IgD-negative memory B cell (primary cell): ENCODE measurements around the gene MEI1. TPM values are rescaled to one million over a fixed set of nuclear protein-coding genes. Genes with fewer than 3 reads are reported as not detected.
"Not testable (repeated sequence)": the region's sequence is repeated elsewhere in the genome, so short reads cannot be mapped to it uniquely, and the experiment has no call there.

Source experiments
- H3K27ac Mint-ChIP-seq, 3 donors: one replicate each; pipeline ENCODE4 v1.8.0; 2020 to 2022; ENCODE audit warnings: mild to moderate bottlenecking in 3 of 3, mixed read lengths in 3 of 3, moderate library complexity in 1 of 3
- H3K27me3 Mint-ChIP-seq: one replicate; pipeline ENCODE4 v1.8.0; 2021; ENCODE audit warnings: mixed read lengths
- H3K36me3 Mint-ChIP-seq: one replicate; pipeline ENCODE4 v1.8.0; 2020; ENCODE audit warnings: mild to moderate bottlenecking, mixed read lengths
- H3K4me1 Mint-ChIP-seq, 3 donors: one replicate each; pipeline ENCODE4 v1.8.0; 2020 to 2022; ENCODE audit warnings: mixed read lengths in 3 of 3, mild to moderate bottlenecking in 1 of 3
- H3K4me3 Mint-ChIP-seq, 4 donors: one replicate each; pipeline ENCODE4 v1.8.0; 2020 to 2022; ENCODE audit warnings: mild to moderate bottlenecking in 4 of 4, mixed read lengths in 4 of 4, moderate library complexity in 3 of 4
- H3K9me3 Mint-ChIP-seq, 3 donors: one replicate each; pipeline ENCODE4 v1.8.0; 2020 to 2021; ENCODE audit warnings: mixed read lengths in 3 of 3, mild to moderate bottlenecking in 1 of 3
- polyA plus RNA-seq: library from polyadenylated mRNA; unstranded; fragments of 300-500 nt; fragmentation: Illumina TruSeq; gene quantifications from one replicate; pipeline ENCODE4 v1.2.3, GENCODE V29; 2021

MEI1 gene
- polyA plus RNA-seq, 1 donor from 2014 or later, result 105 TPM

DNA sequence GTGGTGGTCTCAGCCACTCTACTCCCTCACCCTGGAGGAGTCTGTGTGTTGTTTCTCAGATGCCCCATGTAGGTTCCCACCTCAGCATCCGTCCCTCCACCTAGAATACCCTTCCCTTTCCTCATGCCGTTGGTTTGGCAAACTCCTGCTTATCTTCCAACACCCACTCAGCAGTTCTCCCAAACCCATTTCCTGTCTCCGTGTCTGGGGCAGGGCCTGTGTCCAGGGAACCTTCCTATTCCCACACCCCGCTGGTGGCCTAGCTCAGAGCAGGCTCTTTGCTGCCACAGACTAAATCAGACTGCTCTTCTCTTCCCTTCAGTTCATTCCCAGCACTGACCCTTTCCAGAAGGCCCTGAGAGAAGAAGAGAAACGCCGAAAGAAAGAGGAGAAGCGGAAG is 126.1 kb downstream of the MEI1 start:
- H3K9me3 Mint-ChIP-seq, result no peaks in the 10 kb centered on the region
- H3K27ac Mint-ChIP-seq, result peak overlapping the region; percentile 57 to 71 (median 68)
- H3K27me3 Mint-ChIP-seq, result no peaks in the 10 kb centered on the region
- peaks cover 3 to 15% (median 9%) of the 10 kb centered on the region in 3 donors for H3K4me1 Mint-ChIP-seq
- H3K36me3 Mint-ChIP-seq, result peaks cover 8% of the 10 kb centered on the region
- no peak overlapping the region for H3K4me3 Mint-ChIP-seq

DNA sequence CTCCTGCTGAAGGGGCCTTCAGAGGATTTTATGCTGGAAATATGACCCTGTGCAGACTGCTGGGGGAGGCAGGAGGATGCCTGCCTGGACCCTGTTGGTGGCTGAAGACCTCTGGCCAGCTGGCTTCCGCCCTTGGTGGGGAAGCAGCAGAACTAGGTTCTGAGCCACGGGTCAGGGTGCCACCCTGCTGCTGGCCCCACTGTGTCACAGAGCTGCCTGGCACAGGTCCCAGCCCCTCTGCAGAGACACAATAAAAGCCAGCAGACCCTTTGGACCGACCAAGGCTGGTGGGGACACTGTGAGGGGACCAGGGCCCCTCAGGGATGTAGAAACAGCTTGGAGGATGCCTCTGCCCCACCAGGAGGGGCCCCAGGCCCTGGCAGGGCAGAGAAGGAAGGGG is 126.7 kb downstream of the MEI1 start:
- H3K4me1 Mint-ChIP-seq, result peaks cover 3 to 15% (median 7%) of the 10 kb centered on the region in 3 donors
- no peak overlapping the region for H3K4me3 Mint-ChIP-seq
- H3K27ac Mint-ChIP-seq, result peak overlapping the region in 1 of 3 donors; percentile 35
- peaks cover 8% of the 10 kb centered on the region for H3K36me3 Mint-ChIP-seq
- H3K27me3 Mint-ChIP-seq, result no peaks in the 10 kb centered on the region
- H3K9me3 Mint-ChIP-seq, result no peaks in the 10 kb centered on the region

DNA sequence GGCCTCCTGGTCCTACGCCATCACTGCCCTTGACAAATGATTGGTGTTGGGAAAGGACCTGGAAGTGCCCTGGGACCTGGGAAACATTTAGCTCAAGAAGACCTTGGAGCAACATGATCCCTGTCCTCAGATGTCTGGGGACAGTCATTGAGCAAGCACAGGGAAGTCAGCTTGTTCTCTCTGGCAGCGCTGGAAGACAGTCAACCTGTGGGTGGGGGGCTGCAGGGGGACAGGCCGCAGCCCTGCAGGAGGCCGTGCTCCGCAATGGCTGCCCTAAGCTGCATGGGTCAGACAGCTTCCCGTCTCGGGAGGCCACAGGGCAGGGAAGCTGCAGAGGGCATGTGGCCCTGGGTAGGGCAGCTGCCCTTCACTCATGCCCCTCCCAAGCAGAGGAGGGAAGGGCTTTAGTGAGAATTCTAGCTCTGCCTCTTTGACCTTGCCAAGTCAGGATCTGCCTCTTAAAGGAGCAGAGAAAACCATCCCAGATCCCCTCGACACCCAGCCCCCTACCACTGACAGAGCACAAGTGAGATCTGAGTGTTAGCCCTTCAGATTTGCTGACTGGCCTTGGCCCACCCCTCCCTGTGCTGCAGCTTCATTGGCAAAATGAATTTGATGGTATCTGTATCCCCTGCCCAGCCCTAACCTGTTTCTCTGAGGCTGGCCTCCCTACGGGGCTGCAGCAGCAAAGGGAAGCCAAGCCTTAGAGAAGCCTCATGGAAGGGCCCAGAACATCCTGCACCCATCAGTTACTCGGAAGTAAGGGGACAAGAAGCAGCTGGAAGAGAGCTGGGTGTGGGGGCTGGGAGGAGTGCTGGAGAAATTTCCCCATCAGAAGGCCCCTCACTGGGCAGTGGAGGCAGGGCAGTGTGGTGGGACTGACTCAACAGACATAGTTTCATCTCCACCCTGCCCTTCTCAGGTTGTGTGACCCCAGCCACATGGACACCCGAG is 127.4 kb downstream of the MEI1 start:
- H3K4me1 Mint-ChIP-seq, result peaks cover 8 to 15% (median 11%) of the 10 kb centered on the region in 3 donors
- peaks cover 8% of the 10 kb centered on the region for H3K36me3 Mint-ChIP-seq
- H3K27me3 Mint-ChIP-seq, result no peaks in the 10 kb centered on the region
- H3K4me3 Mint-ChIP-seq, result peak overlapping the region in 1 of 4 donors; percentile 11
- peak overlapping the region; percentile 19 to 86 (median 69) for H3K27ac Mint-ChIP-seq
- no peaks in the 10 kb centered on the region for H3K9me3 Mint-ChIP-seq

DNA sequence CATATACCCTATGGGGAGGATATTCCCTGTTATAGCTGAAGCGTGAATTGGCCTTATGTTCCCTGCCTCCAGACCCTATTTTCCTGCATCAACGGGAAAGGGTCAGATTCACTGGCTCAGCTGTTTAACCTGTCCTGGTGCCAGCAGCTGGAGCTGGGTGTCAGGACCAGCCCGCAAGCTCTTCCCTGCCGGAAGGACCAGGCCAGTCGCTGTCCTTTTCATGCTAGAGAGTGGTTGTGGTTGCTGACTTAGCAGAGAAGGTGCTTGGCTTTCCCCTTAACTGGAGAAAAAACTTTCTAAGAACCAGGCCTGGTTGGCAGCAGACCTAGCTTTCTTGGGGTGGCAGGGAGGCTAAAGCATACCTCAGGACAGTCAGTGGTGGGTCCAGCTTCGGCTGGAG is 128.4 kb downstream of the MEI1 start:
- Mint-ChIP-seq H3K27ac (peak overlapping the region; percentile 19 to 80 (median 78)), H3K4me3 (no peak overlapping the region), H3K9me3 (no peaks in the 10 kb centered on the region), H3K36me3 (peaks cover 8% of the 10 kb centered on the region), H3K27me3 (no peaks in the 10 kb centered on the region), H3K4me1 (peaks cover 9 to 13% (median 12%) of the 10 kb centered on the region in 3 donors)

DNA sequence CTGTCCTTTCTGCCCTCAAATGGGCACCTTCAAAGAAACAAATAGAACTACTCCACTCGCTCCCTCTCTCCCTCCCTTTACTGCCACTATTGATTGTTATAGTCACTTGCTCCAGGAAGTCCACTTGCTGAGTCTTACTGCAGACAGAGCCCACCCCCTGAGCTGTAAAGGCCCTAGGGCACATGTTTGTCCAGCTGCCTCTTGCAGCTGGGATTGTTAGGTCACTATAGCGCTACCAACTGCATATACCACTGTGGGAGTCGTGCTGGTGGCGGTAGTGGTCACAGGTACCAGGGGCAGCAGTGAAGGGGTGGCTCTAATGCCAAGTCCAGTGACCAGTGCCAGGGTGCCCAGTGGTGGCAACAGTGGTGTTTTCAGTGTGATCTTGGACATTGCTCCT is 129.2 kb downstream of the MEI1 start:
- H3K27ac Mint-ChIP-seq, result peak overlapping the region in 2 of 3 donors; percentile 19 to 20

DNA sequence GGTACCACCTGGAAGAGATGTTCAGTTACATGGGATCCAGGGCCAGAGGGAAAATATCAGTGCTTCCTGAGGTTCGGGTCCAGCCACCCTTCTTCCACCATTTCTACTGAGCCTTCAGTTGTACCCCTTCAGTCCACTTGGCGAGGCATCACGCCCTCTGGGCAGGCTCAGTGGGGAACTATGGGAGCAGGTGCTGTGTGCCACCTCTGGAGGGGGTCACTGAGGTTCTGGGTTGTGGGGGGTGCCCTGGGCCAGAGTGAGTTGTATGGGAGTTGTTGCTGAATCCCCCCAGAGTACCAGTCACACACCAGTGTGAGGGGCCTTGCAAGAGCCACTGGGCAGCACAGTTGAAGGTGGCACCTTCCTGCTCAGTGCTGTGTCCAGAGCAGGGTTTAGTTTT is 130.9 kb downstream of the MEI1 start:
- peak overlapping the region in 2 of 3 donors; percentile 93 to 97 for H3K27ac Mint-ChIP-seq
- H3K4me3 Mint-ChIP-seq, result peak overlapping the region in 2 of 4 donors; percentile 25 to 87

More for the DNA sequence above, 129.2 kb downstream of the MEI1 start:
- Mint-ChIP-seq H3K27me3 (no peaks in the 10 kb centered on the region), H3K36me3 (peaks cover 8% of the 10 kb centered on the region), H3K4me3 (no peak overlapping the region), H3K4me1 (peaks cover 7 to 9% (median 9%) of the 10 kb centered on the region in 3 donors), H3K9me3 (no peaks in the 10 kb centered on the region)

DNA sequence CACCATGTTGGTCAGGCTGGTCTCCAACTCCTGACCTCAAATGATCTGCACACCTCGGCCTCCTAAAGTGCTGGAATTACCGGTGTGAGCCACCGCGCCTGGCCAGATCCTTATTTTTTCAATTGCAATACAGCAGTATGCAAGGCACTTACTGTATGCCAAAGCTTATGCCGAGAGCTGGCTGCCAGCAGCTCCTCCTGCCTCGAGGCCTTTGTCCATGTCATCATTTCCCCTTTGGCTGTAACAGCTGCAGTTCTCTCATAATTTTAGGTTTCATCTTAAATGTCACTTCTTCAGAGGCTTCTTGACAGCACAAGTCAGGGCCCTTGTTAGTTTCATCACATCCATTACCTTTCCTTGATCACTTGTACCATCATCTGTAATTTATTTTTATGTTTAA is 132.1 kb downstream of the MEI1 start:
- H3K4me1 Mint-ChIP-seq, result peaks cover 19 to 23% (median 21%) of the 10 kb centered on the region in 3 donors
- peak overlapping the region; percentile 87 to 95 (median 94) for H3K4me3 Mint-ChIP-seq
- H3K9me3 Mint-ChIP-seq, result no peaks in the 10 kb centered on the region
- no peaks in the 10 kb centered on the region for H3K36me3 Mint-ChIP-seq
- peak overlapping the region; percentile 90 to 97 (median 93) for H3K27ac Mint-ChIP-seq
- H3K27me3 Mint-ChIP-seq, result no peaks in the 10 kb centered on the region

More for the DNA sequence above, 130.9 kb downstream of the MEI1 start:
- H3K36me3 Mint-ChIP-seq, result peaks cover 4% of the 10 kb centered on the region
- no peaks in the 10 kb centered on the region for H3K9me3 Mint-ChIP-seq
- peaks cover 16 to 21% (median 17%) of the 10 kb centered on the region in 3 donors for H3K4me1 Mint-ChIP-seq
- no peaks in the 10 kb centered on the region for H3K27me3 Mint-ChIP-seq

DNA sequence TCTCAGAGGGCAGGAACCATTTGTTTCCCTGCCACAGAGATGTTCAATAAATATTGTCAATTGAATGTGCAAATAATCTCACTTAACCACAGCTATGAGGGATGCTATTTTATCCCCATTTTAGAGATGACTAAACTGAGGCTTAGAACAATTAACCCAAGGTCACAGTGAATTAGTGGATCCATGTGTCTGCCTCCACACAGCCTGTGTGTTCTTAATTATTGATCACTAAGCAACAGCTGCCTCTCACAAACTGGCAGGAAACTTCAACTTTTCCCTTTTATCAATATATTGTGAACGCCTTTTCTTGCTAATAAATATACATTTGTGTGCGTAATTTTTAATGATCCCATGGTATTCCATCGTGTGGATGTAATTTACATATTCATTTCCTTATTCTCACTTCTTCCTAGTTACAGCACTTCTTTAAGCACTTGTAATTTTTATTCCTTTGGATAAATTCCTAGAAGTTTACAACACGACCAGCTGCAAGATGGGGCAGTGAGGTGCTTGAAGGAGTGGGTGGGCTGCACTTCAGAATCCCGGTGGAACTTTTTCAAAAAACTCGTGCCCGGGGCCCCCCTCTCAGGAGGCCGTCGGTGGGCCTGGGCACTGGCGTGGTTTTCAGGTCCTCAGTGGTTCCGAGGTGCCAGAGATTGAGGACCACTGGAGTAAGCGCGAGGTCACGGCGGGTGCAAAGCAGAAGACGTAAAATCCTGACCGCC is 132.7 kb downstream of the MEI1 start:
- Mint-ChIP-seq H3K27ac (peak overlapping the region; percentile 93 to 99 (median 97)), H3K4me1 (peaks cover 25 to 29% (median 28%) of the 10 kb centered on the region in 3 donors), H3K4me3 (peak overlapping the region; percentile 87 to 95 (median 94)), H3K27me3 (no peaks in the 10 kb centered on the region), H3K9me3 (no peaks in the 10 kb centered on the region), H3K36me3 (peaks cover 5% of the 10 kb centered on the region)

DNA sequence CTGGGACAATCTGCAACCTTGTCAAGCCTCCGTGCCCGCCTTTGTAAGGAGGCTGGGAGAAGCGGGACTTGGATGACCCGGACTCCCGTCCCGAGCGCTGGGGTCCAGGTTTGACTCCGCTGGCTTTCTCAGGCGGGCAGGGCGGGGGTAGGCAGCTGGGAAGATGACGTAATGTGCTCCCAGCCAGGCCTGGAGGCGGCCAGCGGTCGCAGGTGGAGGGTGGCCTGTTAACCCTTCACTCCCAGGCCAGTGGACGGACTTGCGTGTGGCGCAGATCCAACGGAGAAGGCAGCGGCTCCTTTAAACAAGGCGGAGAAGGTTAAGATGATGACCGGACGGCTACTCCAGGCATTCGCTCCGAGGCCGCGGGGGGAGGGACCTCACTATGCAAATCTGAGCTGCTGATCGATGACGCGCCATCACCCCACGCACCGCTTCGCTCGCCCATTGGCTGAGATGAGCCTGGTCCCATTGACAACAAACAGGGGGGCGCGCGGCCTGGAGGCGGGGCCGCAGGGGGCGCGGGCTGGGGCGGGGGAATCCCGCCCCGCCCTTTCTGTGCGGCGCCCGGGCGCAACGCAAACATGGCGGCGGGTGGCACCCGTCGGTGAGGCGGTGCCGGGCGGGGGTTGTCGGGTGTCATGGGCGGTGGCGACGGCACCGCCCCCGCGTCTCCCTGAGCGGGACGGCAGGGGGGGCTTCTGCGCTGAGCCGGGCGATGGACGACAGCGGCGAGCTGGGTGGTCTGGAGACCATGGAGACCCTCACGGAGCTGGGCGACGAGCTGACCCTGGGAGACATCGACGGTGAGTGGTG is 133.5 kb downstream of the MEI1 start, which contains the start of gene SREBF2:
Gene SREBF2, plus strand, starts transcription at position 553 of the 816 bp plus-strand sequence. Its CDS starts 166 bp downstream, at position 719.
- Mint-ChIP-seq H3K27me3 (no peaks in the 10 kb centered on the region), H3K9me3 (no peaks in the 10 kb centered on the region), H3K27ac (peak within 1 kb of the TSS; percentile 93 to 99 (median 98)), H3K36me3 (peaks cover 5% of the 10 kb centered on the region), H3K4me1 (peaks cover 25 to 29% (median 28%) of the 10 kb centered on the region in 3 donors), H3K4me3 (peak within 1 kb of the TSS; percentile 93 to 98 (median 95))

DNA sequence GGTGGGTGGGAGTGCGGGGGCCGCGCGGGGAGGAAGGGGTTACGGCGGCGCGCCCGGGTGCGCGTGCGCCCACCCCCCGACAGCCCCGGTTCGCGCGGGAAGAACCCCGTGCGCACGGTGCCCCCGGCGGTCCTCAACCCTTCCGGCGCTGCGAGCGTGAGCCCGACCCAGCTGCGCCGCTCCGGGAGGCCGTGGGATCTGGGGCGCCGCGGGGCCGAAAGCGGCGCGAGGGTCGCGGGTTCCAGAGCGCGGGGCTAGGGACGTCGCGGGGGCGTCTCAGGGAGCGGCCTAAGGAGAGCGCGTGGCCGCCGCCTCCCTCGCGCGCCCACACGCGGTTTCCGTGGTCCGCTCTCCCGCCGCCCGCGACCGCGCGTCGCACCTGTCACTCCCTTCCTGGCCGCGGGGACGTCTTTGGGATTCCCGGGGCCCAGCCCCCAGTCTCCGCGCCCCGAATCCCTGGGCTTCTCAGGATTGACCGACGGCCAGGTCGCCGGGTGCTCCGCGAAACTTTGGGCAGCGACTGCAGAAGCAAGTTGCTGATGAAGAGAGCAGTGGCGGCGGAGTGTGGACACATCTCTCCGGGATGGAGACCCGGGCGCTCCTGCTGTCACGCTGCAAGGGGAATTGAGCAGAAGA is 134.2 kb downstream of the MEI1 start:
- Mint-ChIP-seq H3K27ac (peak overlapping the region; percentile 93 to 98 (median 94)), H3K36me3 (peaks cover 5% of the 10 kb centered on the region), H3K4me3 (peak overlapping the region; percentile 93 to 98 (median 95)), H3K27me3 (no peaks in the 10 kb centered on the region), H3K9me3 (no peaks in the 10 kb centered on the region), H3K4me1 (peaks cover 30 to 35% (median 34%) of the 10 kb centered on the region in 3 donors)

DNA sequence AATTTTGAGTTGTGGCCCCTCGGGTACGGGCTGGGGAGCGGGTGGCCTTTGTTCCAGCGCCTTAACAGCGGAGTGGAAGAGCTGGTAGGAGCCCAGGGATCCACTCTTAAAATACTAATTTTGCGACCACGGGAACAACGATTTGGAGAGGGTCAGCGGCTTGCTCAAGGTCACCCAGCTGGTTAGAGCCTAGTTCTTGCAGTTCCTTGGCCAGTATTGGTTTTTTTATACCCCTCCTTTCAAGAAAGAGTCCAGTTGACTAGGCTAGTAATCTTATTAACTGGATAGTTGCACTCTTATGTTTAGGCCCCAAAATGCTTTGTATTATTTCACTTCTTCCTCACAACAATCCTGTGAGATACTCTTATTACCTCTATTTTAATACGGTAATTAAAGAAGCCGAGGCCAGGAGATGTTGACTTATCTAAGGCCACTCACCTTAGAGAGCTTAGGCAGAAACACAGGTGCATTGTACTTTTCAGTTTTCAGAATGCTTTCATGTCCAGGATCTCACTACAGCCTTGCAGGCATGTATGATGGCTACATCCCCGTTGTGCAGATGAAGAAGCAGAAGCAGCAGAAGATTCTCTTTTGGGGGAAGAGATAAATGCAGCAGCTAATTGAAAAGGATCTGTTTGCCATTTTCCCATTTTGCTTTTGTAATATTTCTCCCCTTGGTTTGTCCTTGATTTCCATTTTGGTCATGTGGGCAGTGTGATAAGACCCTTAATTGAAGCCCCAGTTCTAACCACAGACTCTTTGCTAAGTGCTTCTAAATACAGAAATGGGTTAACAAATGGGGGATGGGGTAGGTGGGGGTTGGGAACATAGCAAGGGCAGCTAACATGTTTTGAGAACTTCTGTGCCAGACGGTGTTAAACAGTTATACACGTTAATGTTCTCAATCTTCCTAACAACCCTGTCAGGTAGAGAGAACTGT is 135.0 kb downstream of the MEI1 start:
- Mint-ChIP-seq H3K4me3 (peak overlapping the region; percentile 93 to 98 (median 94)), H3K27me3 (no peaks in the 10 kb centered on the region), H3K27ac (peak overlapping the region; percentile 93 to 98 (median 94)), H3K36me3 (peaks cover 5% of the 10 kb centered on the region), H3K9me3 (no peaks in the 10 kb centered on the region), H3K4me1 (peaks cover 32 to 42% (median 37%) of the 10 kb centered on the region in 3 donors)

DNA sequence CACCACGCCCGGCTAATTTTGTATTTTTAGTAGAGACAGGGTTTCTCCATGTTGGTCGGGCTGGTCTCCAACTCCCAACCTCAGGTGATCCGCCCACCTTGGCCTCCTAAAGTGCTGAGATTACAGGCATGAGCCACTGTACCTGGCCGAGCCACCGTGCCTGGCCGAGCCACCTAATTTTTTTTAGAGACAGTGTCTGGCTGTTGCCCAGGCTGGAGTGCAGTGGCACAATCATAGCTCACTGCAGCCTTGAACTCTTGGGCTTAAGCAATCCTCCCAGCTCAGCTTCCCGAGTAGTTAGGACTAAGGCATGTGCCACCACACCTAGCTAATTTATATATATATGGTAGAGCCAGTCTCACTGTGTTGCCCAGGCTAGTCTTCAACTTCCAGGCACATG is 136.2 kb downstream of the MEI1 start:
- peak overlapping the region in 2 of 4 donors; percentile 30 to 77 for H3K4me3 Mint-ChIP-seq

DNA sequence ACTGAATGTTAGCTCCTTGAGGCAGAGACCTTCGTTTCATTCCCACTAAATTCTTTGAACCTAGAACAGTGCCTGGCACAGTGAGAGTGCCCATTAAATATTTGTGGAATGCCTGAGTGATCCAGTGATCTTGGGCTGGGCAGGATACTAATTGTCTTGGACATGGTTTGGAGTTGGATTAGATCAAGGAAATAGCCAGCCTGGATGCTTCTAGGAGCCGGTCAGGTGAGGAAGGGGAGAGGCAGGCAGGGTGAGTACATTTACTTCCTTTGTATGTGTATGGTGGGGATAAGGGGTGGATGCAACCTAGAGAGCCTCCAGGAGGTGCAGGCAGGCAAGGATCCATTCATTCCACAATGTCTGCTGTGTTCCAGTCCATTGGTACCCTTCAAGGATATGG is 137.2 kb downstream of the MEI1 start:
- Mint-ChIP-seq H3K4me3 (peak overlapping the region in 3 of 4 donors; percentile 56 to 85 (median 77)), H3K27ac (peak overlapping the region in 2 of 3 donors; percentile 33 to 69), H3K9me3 (no peaks in the 10 kb centered on the region), H3K4me1 (peaks cover 37 to 54% (median 46%) of the 10 kb centered on the region in 3 donors), H3K27me3 (no peaks in the 10 kb centered on the region), H3K36me3 (peaks cover 5% of the 10 kb centered on the region)

More for the DNA sequence above, 136.2 kb downstream of the MEI1 start:
- not testable (repeated sequence) for H3K36me3 Mint-ChIP-seq, H3K9me3 Mint-ChIP-seq, H3K27me3 Mint-ChIP-seq
- Mint-ChIP-seq H3K4me1 (peaks cover 38 to 49% (median 40%) of the 10 kb centered on the region in 3 donors), H3K27ac (peak overlapping the region in 2 of 3 donors; percentile 16 to 51)
